Osteoblast (primary cell): Measurements from ENCODE around the gene GRM1. TPM values are rescaled to one million over a fixed set of nuclear protein-coding genes. Genes with fewer than 3 reads are reported as not detected.
A peak's percentile ranks its signal among the peaks of the same experiment; 100 is the strongest.

ENCODE experiments used
- DNase-seq: peaks from one replicate; pipeline ENCODE4 v3.0.0; 2011; ENCODE audit warnings: low spot score, mixed read lengths; ENCODE audit not compliant: insufficient read length; ENCODE audit errors: missing footprints
- H2AFZ ChIP-seq: 2 replicates; pipeline ENCODE4 v1.6.0; 2011; ENCODE audit warnings: mild to moderate bottlenecking, low read length
- H3K27ac ChIP-seq: 2 replicates; pipeline ENCODE4 v1.5.1; 2011; ENCODE audit warnings: mild to moderate bottlenecking, low read depth, low read length, moderate library complexity
- H3K27me3 ChIP-seq: 2 replicates; pipeline ENCODE4 v1.6.0; 2012; ENCODE audit warnings: mild to moderate bottlenecking, control low read depth, inconsistent platforms, low read length, moderate library complexity; ENCODE audit not compliant: insufficient read depth
- H3K36me3 ChIP-seq: 2 replicates; pipeline ENCODE4 v1.5.1; 2011; ENCODE audit warnings: mild to moderate bottlenecking, low read length, control low read depth, moderate library complexity; ENCODE audit not compliant: insufficient read depth
- H3K4me1 ChIP-seq: 2 replicates; pipeline ENCODE4 v1.5.1; 2011; ENCODE audit warnings: mild to moderate bottlenecking, low read length, control low read depth, moderate library complexity; ENCODE audit not compliant: insufficient read depth
- H3K4me2 ChIP-seq: 2 replicates; pipeline ENCODE4 v1.6.0; 2011; ENCODE audit warnings: mild to moderate bottlenecking, low read length; ENCODE audit not compliant: insufficient read depth
- H3K4me3 ChIP-seq: fragments of 200-600 bp; sonication (generic); 3 replicates; pipeline ENCODE4 v1.5.1; 2012; ENCODE audit warnings: mild to moderate bottlenecking, low read length, inconsistent platforms; ENCODE audit not compliant: insufficient read depth
- H3K79me2 ChIP-seq: 2 replicates; pipeline ENCODE4 v1.6.0; 2012; ENCODE audit warnings: mild to moderate bottlenecking, low read length, control low read depth, inconsistent platforms; ENCODE audit not compliant: insufficient read depth
- H3K9me3 ChIP-seq: 2 replicates; pipeline ENCODE4 v1.5.1; 2011; ENCODE audit warnings: low read depth, low read length, control low read depth
- H4K20me1 ChIP-seq: 2 replicates; pipeline ENCODE4 v1.6.0; 2012; ENCODE audit warnings: mild to moderate bottlenecking, low read length, control low read depth; ENCODE audit not compliant: insufficient read depth
- CTCF ChIP-seq: IDR thresholded peaks from 2 replicates; pipeline ENCODE4 v1.5.1; 2011; ENCODE audit warnings: mild to moderate bottlenecking, low read depth, low read length, moderate library complexity; ENCODE audit errors: extremely low read depth
- total RNA-seq: library from RNA; depleted of rRNA; stranded (reverse); fragments of >200 nt; gene quantifications from 2 replicates; pipeline ENCODE4 v1.2.3, GENCODE V29; 2012

Gene GRM1
- under 0.01 TPM in 2 replicates for total RNA-seq

GRCh38 chr6:146028851-146029572, at the start of gene GRM1:
Gene GRM1, plus strand, starts transcription at chr6:146029062. Its CDS starts 456 bp downstream, at chr6:146029518.
- H3K4me2 ChIP-seq = peak within 1 kb of the TSS; percentile 78
- peak within 1 kb of the TSS; percentile 48 for H3K4me3 ChIP-seq
- peaks cover 11% of the 10 kb centered on the region for H3K27me3 ChIP-seq
- H3K79me2 ChIP-seq = no peaks in the 10 kb centered on the region
- no peaks in the 10 kb centered on the region for H3K36me3 ChIP-seq
- DNase-seq = peak; percentile 36
- H3K9me3 ChIP-seq = no peaks in the 10 kb centered on the region
- H4K20me1 ChIP-seq = no peaks in the 10 kb centered on the region
- H3K27ac ChIP-seq = no peak within 1 kb of the TSS
- H2AFZ ChIP-seq = peak within 1 kb of the TSS; percentile 18
- H3K4me1 ChIP-seq = no peaks in the 10 kb centered on the region
- no peak for TF ChIP-seq CTCF

DNA sequence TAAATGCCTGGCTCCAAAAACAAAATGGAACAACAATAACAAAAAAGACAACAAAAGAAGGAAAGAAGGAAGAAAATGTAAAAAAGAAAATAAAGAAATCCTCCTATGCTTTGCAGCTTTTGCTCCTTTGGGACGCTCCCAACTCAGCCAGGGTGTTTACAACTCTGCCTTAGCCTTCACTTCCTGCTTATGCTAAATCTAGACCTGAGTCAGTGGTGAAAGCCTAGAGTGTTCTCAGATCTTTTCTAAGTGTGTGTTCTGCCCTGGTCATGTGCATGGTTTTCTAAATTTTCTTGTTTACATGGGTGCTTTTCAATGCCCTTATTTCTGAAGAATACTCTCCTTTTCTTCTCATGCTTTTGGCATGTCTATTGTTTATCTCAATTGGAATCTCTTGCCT, 19.5 kb upstream of the GRM1 start:
- H3K4me2 ChIP-seq = no peak overlapping the region

DNA sequence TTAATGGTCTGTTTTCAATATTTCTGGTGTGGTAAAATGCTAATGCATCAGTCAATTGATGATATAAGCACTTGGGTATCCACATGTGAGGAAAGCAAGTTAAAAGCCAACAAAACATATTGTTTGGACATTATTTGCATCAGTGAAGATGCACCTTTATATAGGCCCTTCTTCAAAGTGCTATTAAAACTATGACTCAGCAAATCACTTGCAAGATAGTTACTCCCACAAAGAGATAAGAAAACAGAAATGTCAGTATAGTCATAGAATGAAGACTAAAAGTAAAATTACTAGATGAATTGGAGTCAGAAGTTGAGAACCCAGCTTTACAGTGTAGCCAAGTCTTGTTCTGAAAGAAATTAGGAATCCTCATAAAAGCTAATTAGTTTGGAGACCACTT, 14.6 kb upstream of the GRM1 start:
- Histone ChIP-seq H3K4me2 (no peak overlapping the region), H3K4me3 (no peak overlapping the region), H3K27me3 (no peaks in the 10 kb centered on the region), H3K36me3 (no peaks in the 10 kb centered on the region), H2AFZ (no peak overlapping the region), H3K27ac (no peak overlapping the region), H3K4me1 (no peaks in the 10 kb centered on the region), H3K9me3 (no peaks in the 10 kb centered on the region), H4K20me1 (no peaks in the 10 kb centered on the region), H3K79me2 (no peaks in the 10 kb centered on the region)
- no peak for DNase-seq
- TF ChIP-seq CTCF = no peak

More for the DNA sequence above, 19.5 kb upstream of the GRM1 start:
- no peak for TF ChIP-seq CTCF
- no peaks in the 10 kb centered on the region for H3K36me3 ChIP-seq
- no peaks in the 10 kb centered on the region for H3K4me1 ChIP-seq
- H3K9me3 ChIP-seq = no peaks in the 10 kb centered on the region
- no peak for DNase-seq
- H4K20me1 ChIP-seq = no peaks in the 10 kb centered on the region
- H2AFZ ChIP-seq = no peak overlapping the region
- H3K4me3 ChIP-seq = no peak overlapping the region
- H3K27ac ChIP-seq = no peak overlapping the region
- H3K79me2 ChIP-seq = no peaks in the 10 kb centered on the region
- no peaks in the 10 kb centered on the region for H3K27me3 ChIP-seq

GRCh38 chr6:146017672-146018071, 11.2 kb upstream of the GRM1 start:
- no peak for TF ChIP-seq CTCF
- Histone ChIP-seq H3K9me3 (no peaks in the 10 kb centered on the region), H3K36me3 (no peaks in the 10 kb centered on the region), H3K4me1 (no peaks in the 10 kb centered on the region), H3K27ac (no peak overlapping the region), H4K20me1 (no peaks in the 10 kb centered on the region), H3K4me2 (no peak overlapping the region), H3K79me2 (no peaks in the 10 kb centered on the region), H2AFZ (no peak overlapping the region), H3K27me3 (no peaks in the 10 kb centered on the region), H3K4me3 (no peak overlapping the region)
- no peak for DNase-seq
